Measurements from ENCODE around the gene PRDM16. TPM values are rescaled to one million over a fixed set of nuclear protein-coding genes. Genes with fewer than 3 reads are reported as not detected.

The PRDM16 gene
- total and polyA plus RNA-seq, 2 experiments from 2014 or later = 41.8 to 55.8 TPM

DNA sequence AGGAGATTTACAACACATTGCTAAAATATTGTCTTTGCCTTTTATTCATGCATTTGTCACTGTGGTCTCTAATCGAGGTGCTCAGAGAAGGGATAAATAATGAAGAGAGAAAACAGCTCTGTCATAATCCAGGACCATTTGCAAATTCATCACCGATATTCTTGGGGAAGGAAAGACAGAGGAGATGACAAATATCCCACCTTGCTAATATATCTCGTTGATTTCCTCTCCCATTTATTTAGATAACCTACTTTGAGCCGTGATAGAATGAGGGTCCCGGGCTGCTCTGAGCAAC is 86.9 kb downstream of the PRDM16 start:
- Histone ChIP-seq H3K4me3 (no peak overlapping the region), H3K4me1 (ENCODE audit: low read depth) (no peaks in the 10 kb centered on the region), H3K27ac (no peak overlapping the region), H3K27me3 (no peaks in the 10 kb centered on the region), H3K36me3 (no peaks in the 10 kb centered on the region), H3K9me3 (ENCODE audit: low read depth) (no peaks in the 10 kb centered on the region)
- no peak for DNase-seq (ENCODE audit: low read depth in 1 of 2, low spot score in 1 of 2)
- TF ChIP-seq CTCF (IDR thresholded peaks at IDR 0.05; ENCODE audit: low read depth, low read length) = no peak

DNA sequence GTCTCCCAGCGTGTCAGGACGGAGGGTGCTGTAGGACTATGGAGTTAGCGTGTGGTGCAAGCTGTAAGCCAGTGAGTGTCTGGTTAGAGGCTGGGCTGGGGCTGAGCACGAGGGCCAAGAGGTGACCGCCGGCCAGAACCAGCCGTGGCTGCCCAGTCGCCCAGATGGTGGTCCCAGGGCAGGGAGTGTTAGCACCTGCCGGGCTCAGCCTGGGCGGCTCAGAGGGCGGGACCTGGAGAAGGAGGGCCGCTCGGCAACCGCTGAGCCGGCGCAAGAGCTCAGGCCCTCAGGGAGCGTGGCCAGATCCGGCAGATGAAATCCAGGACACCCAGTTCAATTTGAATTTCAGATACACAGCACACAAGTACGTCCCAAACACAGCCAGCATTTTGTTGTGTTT is 87.9 kb downstream of the PRDM16 start:
- Histone ChIP-seq H3K4me3 (no peak overlapping the region), H3K27ac (peak overlapping the region; percentile 48), H3K9me3 (ENCODE audit: low read depth) (no peaks in the 10 kb centered on the region), H3K36me3 (no peaks in the 10 kb centered on the region), H3K27me3 (no peaks in the 10 kb centered on the region), H3K4me1 (ENCODE audit: low read depth) (no peaks in the 10 kb centered on the region)
- no peak for DNase-seq (ENCODE audit: low read depth in 1 of 2, low spot score in 1 of 2)
- TF ChIP-seq CTCF (IDR thresholded peaks at IDR 0.05; ENCODE audit: low read depth, low read length) = no peak

- TF ChIP-seq CTCF (IDR thresholded peaks at IDR 0.05; ENCODE audit: low read depth, low read length) = no peak
- no peak overlapping the region for H3K4me3 ChIP-seq
Measured at GRCh38 chr1:3158347-3158746, 89.3 kb downstream of the PRDM16 start.

GRCh38 chr1:3159121-3159520 is 90.1 kb downstream of the PRDM16 start:
- Histone ChIP-seq H3K4me3 (no peak overlapping the region), H3K4me1 (ENCODE audit: low read depth) (no peaks in the 10 kb centered on the region), H3K27me3 (no peaks in the 10 kb centered on the region), H3K36me3 (no peaks in the 10 kb centered on the region), H3K9me3 (ENCODE audit: low read depth) (no peaks in the 10 kb centered on the region), H3K27ac (no peak overlapping the region)
- TF ChIP-seq CTCF (IDR thresholded peaks at IDR 0.05; ENCODE audit: low read depth, low read length) = no peak
- no peak for DNase-seq (ENCODE audit: low read depth in 1 of 2, low spot score in 1 of 2)

More at GRCh38 chr1:3158347-3158746, 89.3 kb downstream of the PRDM16 start:
- Histone ChIP-seq H3K27ac (no peak overlapping the region), H3K27me3 (no peaks in the 10 kb centered on the region), H3K4me1 (ENCODE audit: low read depth) (no peaks in the 10 kb centered on the region), H3K9me3 (ENCODE audit: low read depth) (no peaks in the 10 kb centered on the region), H3K36me3 (no peaks in the 10 kb centered on the region)
- no peak for DNase-seq (ENCODE audit: low read depth in 1 of 2, low spot score in 1 of 2)

GRCh38 chr1:3159996-3160395 is 91.0 kb downstream of the PRDM16 start:
- no peaks in the 10 kb centered on the region for H3K27me3 ChIP-seq
- H3K4me1 ChIP-seq (ENCODE audit: low read depth) = no peaks in the 10 kb centered on the region

More at GRCh38 chr1:3159996-3160395, 91.0 kb downstream of the PRDM16 start:
- no peak for DNase-seq (ENCODE audit: low read depth in 1 of 2, low spot score in 1 of 2)
- no peak overlapping the region for H3K4me3 ChIP-seq
- H3K9me3 ChIP-seq (ENCODE audit: low read depth) = no peaks in the 10 kb centered on the region
- no peak for TF ChIP-seq CTCF (IDR thresholded peaks at IDR 0.05; ENCODE audit: low read depth, low read length)
- no peak overlapping the region for H3K27ac ChIP-seq
- H3K36me3 ChIP-seq = no peaks in the 10 kb centered on the region

All from cardiac muscle cell (in vitro differentiated cells and primary cell).